BLaER1 treated with 17β-estradiol and CSF1 and Interleukin-3, amounts not matched to agents 10 nM and 100 nM (cell line): Measurements from ENCODE around the gene MND1.

Source experiments
- H3K27ac ChIP-seq, 11 experiments: shearing (Covaris generic); formaldehyde crosslinking; 2 replicates each; pipeline ENCODE4 v1.8.1; 2022
- H3K27me3 ChIP-seq, 11 experiments: shearing (Covaris generic); formaldehyde crosslinking; 2 replicates each; pipeline ENCODE4 v1.8.1; 2022
- H3K36me3 ChIP-seq, 11 experiments: shearing (Covaris generic); formaldehyde crosslinking; 2 replicates each; pipeline ENCODE4 v1.8.1; 2022
- H3K4me1 ChIP-seq, 10 experiments: shearing (Covaris generic); formaldehyde crosslinking; 2 replicates each; pipeline ENCODE4 v1.8.1; 2022
- H3K4me2 ChIP-seq, 11 experiments: shearing (Covaris generic); formaldehyde crosslinking; 2 replicates each; pipeline ENCODE4 v1.8.1; 2022
- H3K4me3 ChIP-seq, 10 experiments: shearing (Covaris generic); formaldehyde crosslinking; 2 replicates each; pipeline ENCODE4 v1.8.1; 2022
- H3K9ac ChIP-seq, 11 experiments: shearing (Covaris generic); formaldehyde crosslinking; 2 replicates each; pipeline ENCODE4 v1.8.1; 2022
- H3K9me3 ChIP-seq, 11 experiments: shearing (Covaris generic); formaldehyde crosslinking; replicated peaks in 1 of 11; 2 replicates each; pipeline ENCODE4 v1.8.1; 2022
- H4K20me1 ChIP-seq, 11 experiments: shearing (Covaris generic); formaldehyde crosslinking; 2 replicates each; pipeline ENCODE4 v1.8.1; 2022
- Cebpa-rat ChIP-seq, 11 experiments: shearing (Covaris generic); IDR thresholded peaks; 2 replicates each; pipeline ENCODE4 v1.8.1; 2022

Gene MND1

DNA sequence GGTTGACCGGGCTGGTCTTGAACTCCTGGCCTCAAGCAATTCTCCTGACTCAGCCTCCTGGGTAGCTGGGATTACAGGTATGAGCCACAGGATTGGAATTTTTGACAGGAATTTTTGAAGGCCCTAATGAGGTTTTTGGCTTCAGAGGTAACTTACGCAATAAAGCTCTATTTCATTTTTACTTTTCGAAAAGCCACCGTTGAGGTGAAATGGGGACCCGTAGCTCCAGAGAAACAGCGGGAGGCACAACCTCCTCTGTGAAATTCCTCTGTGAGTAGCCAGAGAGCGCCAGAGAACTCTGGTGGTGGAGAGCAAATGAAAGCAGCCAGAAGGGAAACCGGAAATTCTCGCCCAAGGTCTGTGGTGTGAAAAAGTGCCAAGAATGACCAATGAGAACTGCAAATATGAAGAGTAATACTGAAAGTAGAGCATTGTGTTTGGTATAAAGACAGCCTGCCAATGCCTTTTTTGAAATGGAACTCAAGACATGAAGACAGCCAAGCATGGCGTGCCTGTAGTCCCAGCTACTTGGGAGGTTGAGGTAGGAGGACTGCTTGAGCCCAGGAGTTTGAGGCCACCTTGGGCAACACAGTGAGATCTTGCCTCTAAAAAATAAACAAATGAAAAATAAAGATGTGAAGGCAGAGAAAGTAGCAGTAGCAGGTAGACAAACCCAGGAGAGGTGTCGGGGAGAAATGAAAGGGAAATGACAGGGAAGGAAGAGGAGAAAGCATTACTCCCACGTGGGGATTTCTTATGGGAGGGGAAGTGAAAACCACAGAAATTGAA, 88.7 kb downstream of the MND1 start:
- peak in 5 of 11 experiments; percentile 21 to 72 (median 35); a peak in 5 of 22 replicates for TF ChIP-seq Cebpa-rat (IDR thresholded peaks at IDR 0.05)

DNA sequence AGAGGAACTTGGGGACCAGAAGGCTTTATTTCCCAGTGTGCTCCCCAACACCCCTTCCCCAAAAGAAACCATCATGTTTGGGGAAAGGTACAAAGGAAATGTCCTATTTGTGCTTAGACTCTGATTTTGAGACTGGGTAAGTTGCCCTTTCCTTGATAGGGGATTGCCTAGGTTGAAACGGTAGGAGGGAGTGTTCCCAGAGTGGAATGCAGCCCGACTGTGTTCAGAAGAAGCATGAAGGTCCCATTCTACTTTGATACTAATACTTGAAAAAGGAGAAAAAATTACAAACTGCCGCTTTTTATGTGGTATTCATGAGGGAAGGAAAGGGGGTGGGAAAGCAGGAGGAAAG, 89.2 kb downstream of the MND1 start:
- peak overlapping the region in 9 of 11 experiments; percentile 47 to 77 (median 60); a peak in 16 of 22 replicates for H3K9ac ChIP-seq
- H3K27me3 ChIP-seq: peaks cover 0 to 57% (median 0%) of the 10 kb centered on the region in 11 experiments; a peak in 4 of 22 replicates
- H3K4me2 ChIP-seq: peak overlapping the region; percentile 69 to 99 (median 87)
- H4K20me1 ChIP-seq: no peaks in the 10 kb centered on the region
- H3K4me3 ChIP-seq: peak overlapping the region; percentile 39 to 64 (median 50); a peak in 18 of 20 replicates
- H3K36me3 ChIP-seq: no peaks in the 10 kb centered on the region
- peaks cover 38 to 100% (median 93%) of the 10 kb centered on the region in 10 experiments for H3K4me1 ChIP-seq
- H3K9me3 ChIP-seq: no peaks in the 10 kb centered on the region
- TF ChIP-seq Cebpa-rat (IDR thresholded peaks at IDR 0.05): no peak
- peak overlapping the region in 10 of 11 experiments; percentile 51 to 87 (median 74); a peak in 20 of 22 replicates for H3K27ac ChIP-seq

More for the DNA sequence above, 88.7 kb downstream of the MND1 start:
- Histone ChIP-seq H3K9me3 (no peaks in the 10 kb centered on the region), H3K36me3 (no peaks in the 10 kb centered on the region), H3K4me3 (peak overlapping the region; percentile 39 to 64 (median 50); a peak in 19 of 20 replicates), H3K9ac (peak overlapping the region in 9 of 11 experiments; percentile 47 to 77 (median 60); a peak in 16 of 22 replicates), H3K4me1 (peaks cover 32 to 100% (median 93%) of the 10 kb centered on the region in 10 experiments), H3K27me3 (peaks cover 0 to 56% (median 0%) of the 10 kb centered on the region in 11 experiments; a peak in 4 of 22 replicates), H4K20me1 (no peaks in the 10 kb centered on the region), H3K4me2 (peak overlapping the region; percentile 69 to 99 (median 87)), H3K27ac (peak overlapping the region in 10 of 11 experiments; percentile 51 to 87 (median 74); a peak in 21 of 22 replicates)

DNA sequence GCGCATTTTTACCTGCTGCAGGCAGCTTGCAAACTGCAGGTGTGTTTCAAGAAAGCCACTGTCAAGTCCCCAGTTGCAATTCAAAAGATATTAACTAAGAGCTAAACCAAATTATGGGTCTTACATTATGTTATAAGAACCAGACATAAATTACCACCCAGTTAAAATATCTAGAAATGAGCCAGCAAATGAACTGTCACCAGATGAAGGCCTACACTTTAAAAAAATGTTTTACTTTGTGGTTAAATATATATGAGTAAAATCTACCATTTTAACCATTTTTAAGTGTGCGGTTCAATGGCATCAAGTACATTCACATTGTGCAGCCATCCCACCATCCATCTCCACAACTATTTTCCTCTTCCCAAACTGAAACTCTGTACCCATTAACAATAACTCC, 89.7 kb downstream of the MND1 start:
- H3K4me2 ChIP-seq: peak overlapping the region; percentile 69 to 99 (median 87)
- peak overlapping the region in 7 of 11 experiments; percentile 47 to 77 (median 60); a peak in 8 of 22 replicates for H3K9ac ChIP-seq
- TF ChIP-seq Cebpa-rat (IDR thresholded peaks at IDR 0.05): no peak
- no peaks in the 10 kb centered on the region for H4K20me1 ChIP-seq
- peaks cover 0 to 57% (median 0%) of the 10 kb centered on the region in 11 experiments; a peak in 4 of 22 replicates for H3K27me3 ChIP-seq
- peaks cover 40 to 100% (median 93%) of the 10 kb centered on the region in 10 experiments for H3K4me1 ChIP-seq
- no peaks in the 10 kb centered on the region for H3K36me3 ChIP-seq
- H3K27ac ChIP-seq: peak overlapping the region in 6 of 11 experiments; percentile 72 to 87 (median 78); a peak in 13 of 22 replicates
- H3K9me3 ChIP-seq: no peaks in the 10 kb centered on the region
- peak overlapping the region in 5 of 10 experiments; percentile 39 to 64 (median 49); a peak in 4 of 20 replicates for H3K4me3 ChIP-seq

DNA sequence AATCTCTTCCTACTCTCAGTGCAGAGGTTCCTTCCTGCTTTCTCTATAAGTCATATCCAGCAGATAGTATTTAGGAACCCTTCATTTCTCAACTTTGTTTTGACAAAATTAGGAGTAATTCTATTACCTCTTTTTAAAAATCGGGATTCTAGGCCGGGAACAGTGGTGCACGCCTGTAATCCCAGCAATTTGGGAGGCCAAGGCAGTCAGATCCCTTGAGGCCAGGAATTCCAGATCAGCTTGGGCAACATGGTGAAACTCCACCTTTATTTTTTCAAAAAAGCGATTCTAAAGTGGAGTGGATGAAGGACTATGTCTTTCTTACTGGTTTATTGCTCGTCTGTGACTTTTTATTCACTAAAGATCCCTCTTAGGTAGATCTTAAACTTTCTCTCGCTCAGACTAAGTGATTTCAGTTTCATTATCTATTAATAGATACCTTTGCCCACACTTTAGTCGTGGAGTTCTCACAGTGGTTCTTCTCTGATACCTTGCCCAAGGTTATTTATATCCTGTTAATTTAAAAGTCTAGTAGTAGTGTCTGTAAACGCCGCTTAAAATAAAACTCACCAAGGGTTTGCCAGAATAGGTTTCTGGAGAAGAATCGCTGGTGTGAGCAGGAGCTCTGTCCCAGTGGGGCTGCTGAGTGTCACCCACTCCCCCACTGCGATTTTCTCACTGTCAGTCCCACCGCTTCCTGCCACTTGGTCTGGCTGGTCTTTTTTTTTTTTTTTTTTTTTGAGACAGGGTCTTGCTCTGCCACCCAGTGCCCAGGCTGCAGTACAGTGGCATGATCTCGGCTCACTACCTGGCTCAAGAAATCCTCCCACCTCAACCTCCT, 94.6 kb downstream of the MND1 start:
- no peaks in the 10 kb centered on the region for H3K9me3 ChIP-seq
- H4K20me1 ChIP-seq: no peaks in the 10 kb centered on the region
- peak overlapping the region; percentile 36 to 77 (median 67); a peak in 21 of 22 replicates for H3K9ac ChIP-seq
- peaks cover 0 to 61% (median 0%) of the 10 kb centered on the region in 11 experiments; a peak in 4 of 22 replicates for H3K27me3 ChIP-seq
- peak overlapping the region; percentile 35 to 62 (median 52) for H3K4me3 ChIP-seq
- H3K36me3 ChIP-seq: no peaks in the 10 kb centered on the region
- H3K27ac ChIP-seq: peak overlapping the region in 10 of 11 experiments; percentile 4 to 75 (median 66); a peak in 16 of 22 replicates
- H3K4me2 ChIP-seq: peak overlapping the region; percentile 78 to 99 (median 91)
- peaks cover 34 to 79% (median 74%) of the 10 kb centered on the region in 10 experiments for H3K4me1 ChIP-seq
- no peak for TF ChIP-seq Cebpa-rat (IDR thresholded peaks at IDR 0.05)

DNA sequence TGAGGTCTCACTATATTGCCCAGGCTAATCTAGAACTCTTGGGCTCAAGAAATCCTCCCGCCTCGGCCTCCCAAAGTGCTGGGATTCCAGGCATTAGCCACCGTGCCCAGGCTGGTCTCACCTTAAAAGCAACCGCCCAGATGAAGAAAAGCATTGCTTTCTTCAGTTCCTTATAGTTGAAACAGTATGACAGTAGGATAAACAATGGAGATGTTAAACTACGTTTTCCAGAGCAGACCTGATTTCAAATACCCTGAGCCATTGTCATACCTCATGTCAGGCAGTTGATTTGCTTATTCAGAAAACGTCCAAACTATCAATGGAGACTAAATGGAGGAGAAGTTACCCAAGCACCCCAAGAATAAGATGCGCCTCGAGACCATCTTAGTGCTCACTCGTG, 95.3 kb downstream of the MND1 start:
- Histone ChIP-seq H3K4me3 (peak overlapping the region in 3 of 10 experiments; percentile 49 to 60 (median 59); a peak in 6 of 20 replicates), H3K27ac (peak overlapping the region in 7 of 11 experiments; percentile 54 to 75 (median 68); a peak in 11 of 22 replicates), H3K27me3 (peaks cover 0 to 56% (median 0%) of the 10 kb centered on the region in 11 experiments; a peak in 4 of 22 replicates), H3K9me3 (no peaks in the 10 kb centered on the region), H4K20me1 (no peaks in the 10 kb centered on the region), H3K36me3 (no peaks in the 10 kb centered on the region), H3K4me1 (peaks cover 30 to 73% (median 67%) of the 10 kb centered on the region in 10 experiments), H3K4me2 (peak overlapping the region; percentile 78 to 99 (median 91); a peak in 21 of 22 replicates), H3K9ac (peak overlapping the region in 5 of 11 experiments; percentile 66 to 77 (median 72); a peak in 8 of 22 replicates)
- TF ChIP-seq Cebpa-rat (IDR thresholded peaks at IDR 0.05): no peak

DNA sequence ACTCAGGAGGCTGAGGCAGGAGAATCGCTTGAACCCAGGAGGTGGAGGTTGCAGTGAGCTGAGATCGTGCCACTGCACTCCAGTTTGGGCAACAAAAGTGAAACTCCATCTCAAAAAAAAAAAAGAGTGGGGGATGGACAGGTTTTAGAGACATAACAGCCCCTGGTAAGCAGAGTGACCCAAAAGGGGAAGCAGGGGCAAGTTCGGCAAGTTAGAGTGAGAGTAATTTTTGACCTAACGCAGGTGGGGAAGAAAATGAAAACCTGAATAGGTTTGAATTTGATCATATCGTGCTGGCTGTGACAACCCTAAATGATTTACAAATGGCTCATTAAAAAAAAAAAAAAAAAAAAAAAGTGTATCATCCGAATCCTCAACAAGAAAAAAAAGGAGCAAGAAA, 96.0 kb downstream of the MND1 start:
- H3K36me3 ChIP-seq: no peaks in the 10 kb centered on the region
- peaks cover 28 to 67% (median 60%) of the 10 kb centered on the region in 10 experiments for H3K4me1 ChIP-seq
- no peak for TF ChIP-seq Cebpa-rat (IDR thresholded peaks at IDR 0.05)
- H4K20me1 ChIP-seq: no peaks in the 10 kb centered on the region
- no peak overlapping the region for H3K4me3 ChIP-seq
- no peak overlapping the region for H3K27ac ChIP-seq
- no peaks in the 10 kb centered on the region for H3K9me3 ChIP-seq
- no peak overlapping the region for H3K9ac ChIP-seq
- H3K4me2 ChIP-seq: peak overlapping the region in 10 of 11 experiments; percentile 22 to 99 (median 92); a peak in 18 of 22 replicates
- H3K27me3 ChIP-seq: peaks cover 0 to 50% (median 0%) of the 10 kb centered on the region in 11 experiments; a peak in 4 of 22 replicates

DNA sequence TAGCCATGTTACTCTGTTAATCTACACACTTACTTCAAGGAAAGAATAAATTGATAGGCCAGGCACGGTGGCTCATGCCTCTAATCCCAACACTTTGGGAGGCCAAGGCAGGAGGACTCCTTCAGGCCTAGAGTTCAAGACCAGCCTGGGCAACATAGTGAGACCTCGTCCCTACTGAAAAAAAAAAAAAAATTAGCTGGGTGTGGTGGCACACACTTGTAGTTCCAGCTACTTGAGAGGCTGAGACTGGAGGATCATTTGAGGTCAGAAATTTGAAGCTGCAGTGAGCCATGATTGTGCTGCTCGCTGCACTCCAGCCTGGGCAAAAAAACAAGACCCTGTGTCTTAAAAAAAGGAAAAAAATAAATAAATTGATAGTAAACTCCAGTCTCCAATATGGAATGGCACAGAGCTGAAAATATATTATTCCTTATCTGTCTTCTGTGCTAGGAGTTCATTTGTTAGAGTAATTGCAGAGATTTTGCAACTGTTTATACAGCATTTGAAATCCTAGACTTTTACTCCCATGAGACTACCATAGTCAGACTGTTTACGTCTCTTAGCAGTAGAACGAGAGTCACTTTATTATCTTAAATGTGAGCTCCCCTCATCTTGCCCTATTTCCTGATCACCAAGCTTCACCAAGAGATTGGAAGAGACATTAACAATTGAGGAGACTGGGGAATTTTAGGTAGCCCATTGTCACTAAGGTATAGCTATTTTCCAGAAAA, 102.9 kb downstream of the MND1 start:
- H3K27ac ChIP-seq: peak overlapping the region in 1 of 11 experiments; percentile 12; a peak in 1 of 22 replicates
- H4K20me1 ChIP-seq: no peaks in the 10 kb centered on the region

More for the DNA sequence above, 102.9 kb downstream of the MND1 start:
- H3K4me1 ChIP-seq: peaks cover 13 to 59% (median 50%) of the 10 kb centered on the region in 10 experiments
- no peaks in the 10 kb centered on the region for H3K36me3 ChIP-seq
- peak overlapping the region in 8 of 11 experiments; percentile 7 to 43 (median 24); a peak in 10 of 22 replicates for H3K4me2 ChIP-seq
- no peak overlapping the region for H3K4me3 ChIP-seq
- peaks cover 0 to 9% (median 0%) of the 10 kb centered on the region in 11 experiments; a peak in 1 of 22 replicates for H3K27me3 ChIP-seq
- no peak for TF ChIP-seq Cebpa-rat (IDR thresholded peaks at IDR 0.05)
- H3K9me3 ChIP-seq: no peaks in the 10 kb centered on the region
- no peak overlapping the region for H3K9ac ChIP-seq
